GM18511 (cell line): Measurements from ENCODE around the gene PIBF1.
"Not testable (repeated sequence)": the region's sequence is repeated elsewhere in the genome, so short reads cannot be mapped to it uniquely, and the experiment has no call there.

Experiments
- ATAC-seq: cut with Tn5 transposase; IDR thresholded peaks from one replicate; pipeline ENCODE4 v1.9.1; 2021; ENCODE audit warnings: mild to moderate bottlenecking, moderate library complexity; ENCODE audit not compliant: unreplicated experiment

PIBF1 gene

DNA sequence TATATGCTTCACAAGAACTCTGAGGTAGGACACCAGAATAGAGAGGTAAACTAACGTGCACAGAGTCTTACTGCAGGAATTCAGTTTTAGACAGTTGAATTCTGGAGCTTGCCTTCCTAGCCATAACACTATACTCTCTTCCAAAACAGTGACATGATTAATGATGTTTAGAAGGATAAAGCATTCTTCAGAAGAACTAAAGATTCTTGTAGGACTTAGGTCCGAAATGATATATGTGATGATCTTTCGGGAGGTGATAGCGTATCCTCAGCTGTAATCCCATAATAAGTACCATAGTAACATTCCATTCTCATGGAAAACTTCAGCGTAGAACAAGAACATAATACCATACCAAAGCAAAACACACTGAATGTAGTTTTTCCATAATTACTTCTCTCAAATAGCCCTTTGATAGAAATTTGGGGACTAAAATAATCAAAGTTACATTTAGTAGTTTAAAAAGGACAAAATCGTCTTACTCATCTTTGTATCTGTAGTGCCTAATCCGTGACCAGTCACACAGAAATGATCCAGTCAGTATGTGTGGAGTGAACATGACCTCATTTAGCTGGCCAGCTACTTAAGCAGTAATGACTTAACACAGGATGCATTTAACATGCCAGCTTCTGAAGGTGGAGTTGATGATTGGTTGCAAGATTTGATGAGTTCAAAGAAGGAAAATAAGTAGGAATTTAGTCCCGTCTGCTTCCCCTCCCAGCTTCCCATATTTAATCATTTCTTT lies 38.4 kb downstream of the PIBF1 start:
- ATAC-seq = no peak

DNA sequence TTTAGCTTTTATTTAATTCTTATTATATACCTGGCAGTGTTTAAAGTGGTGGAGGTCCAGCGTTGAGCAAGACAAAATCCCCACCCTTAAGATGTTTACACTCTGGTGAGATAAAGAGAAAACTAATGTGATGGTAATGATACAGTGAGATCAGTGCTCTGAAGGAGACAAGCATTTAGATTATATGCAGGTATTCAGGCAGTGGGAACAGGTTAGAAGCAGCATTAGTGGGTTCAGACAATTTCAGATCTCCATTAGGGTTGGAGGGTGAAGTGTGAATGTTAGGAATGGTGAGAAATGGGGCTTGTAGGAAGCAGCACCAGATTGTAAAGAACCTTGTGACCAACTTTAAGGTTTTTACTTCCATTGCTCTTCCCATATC lies 39.0 kb downstream of the PIBF1 start:
- ATAC-seq = no peak

DNA sequence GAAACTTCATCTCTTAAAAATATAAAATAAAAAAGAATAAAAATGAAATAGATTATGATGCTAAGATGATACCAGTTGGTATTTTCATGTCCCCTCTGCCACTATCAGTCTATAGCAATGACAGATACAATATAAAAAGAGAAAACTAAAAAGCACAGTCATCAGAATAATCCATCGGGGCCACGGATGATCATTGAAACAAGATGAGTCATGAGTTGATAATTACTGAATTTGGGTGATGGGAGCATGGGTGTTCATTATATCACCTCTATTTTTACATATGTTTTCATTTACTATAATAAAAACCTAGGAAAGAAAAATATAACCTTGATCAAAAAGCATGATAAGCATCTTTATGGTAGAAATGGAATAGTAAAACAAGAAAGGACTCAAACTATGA lies 41.1 kb downstream of the PIBF1 start:
- ATAC-seq = no peak

DNA sequence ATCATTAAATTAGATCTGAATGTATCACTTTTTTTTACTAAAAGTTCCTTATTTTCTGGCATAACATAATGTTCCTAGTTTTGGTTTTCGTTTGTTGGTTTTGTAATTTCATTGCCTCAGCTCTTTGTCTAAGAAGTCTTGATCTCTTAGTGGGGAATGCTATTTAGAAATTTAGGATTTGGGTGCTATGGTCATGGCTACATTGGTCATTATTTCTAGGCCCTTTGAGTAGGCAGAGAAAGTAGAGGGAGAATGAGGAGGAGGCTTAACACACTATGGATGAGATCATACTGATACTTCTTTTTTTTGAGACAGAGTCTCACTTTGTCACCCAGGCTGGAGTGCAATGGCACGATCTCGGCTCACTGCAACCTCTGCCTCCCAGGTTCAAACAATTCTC lies 41.8 kb downstream of the PIBF1 start:
- ATAC-seq = no peak

DNA sequence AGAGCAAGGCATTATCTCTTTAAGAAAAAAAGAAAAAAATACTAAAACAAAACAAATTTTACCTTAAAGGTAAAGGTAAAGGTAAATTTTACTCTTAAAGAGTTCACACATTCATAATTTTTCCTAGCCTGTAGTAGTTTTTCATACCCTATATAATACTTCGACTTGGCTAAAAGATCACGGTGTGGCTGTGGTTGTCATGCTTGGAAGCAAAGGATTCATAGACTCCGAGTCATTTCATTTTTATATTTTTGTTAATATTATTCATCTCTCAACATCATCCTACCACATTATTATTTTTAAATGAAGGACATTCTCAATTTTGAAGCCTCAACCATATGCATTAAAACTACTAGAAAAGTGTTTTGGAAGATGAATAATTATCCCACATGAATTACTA lies 52.7 kb downstream of the PIBF1 start:
- no peak for ATAC-seq

DNA sequence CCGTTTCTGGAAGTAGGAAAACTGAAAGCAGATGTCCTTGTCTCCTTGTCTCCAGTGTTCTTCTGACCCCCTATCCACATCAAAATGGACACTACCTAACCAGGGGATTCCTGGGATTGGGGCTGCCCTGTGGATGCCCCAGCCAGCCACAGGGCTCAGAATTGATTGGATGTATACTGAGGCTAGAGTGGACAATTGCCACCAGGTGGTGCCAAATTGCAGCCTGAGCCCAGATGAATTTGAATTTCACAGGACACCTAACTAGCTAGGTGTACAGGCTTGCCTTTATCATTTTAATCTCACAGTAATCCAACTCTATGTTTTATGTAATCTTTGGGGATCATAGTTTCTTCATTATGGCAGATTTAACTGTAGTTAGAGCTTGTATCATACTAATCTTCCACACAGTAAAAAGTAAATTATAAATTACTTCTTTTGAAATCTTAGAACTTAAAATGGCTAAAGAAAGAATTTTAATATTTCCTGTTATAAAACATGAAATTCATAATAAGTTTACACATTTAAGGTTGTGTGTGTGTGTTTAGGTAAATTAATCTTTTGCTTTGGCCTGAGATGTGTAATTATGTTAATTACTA lies 58.0 kb downstream of the PIBF1 start:
- peak; percentile 98 for ATAC-seq

DNA sequence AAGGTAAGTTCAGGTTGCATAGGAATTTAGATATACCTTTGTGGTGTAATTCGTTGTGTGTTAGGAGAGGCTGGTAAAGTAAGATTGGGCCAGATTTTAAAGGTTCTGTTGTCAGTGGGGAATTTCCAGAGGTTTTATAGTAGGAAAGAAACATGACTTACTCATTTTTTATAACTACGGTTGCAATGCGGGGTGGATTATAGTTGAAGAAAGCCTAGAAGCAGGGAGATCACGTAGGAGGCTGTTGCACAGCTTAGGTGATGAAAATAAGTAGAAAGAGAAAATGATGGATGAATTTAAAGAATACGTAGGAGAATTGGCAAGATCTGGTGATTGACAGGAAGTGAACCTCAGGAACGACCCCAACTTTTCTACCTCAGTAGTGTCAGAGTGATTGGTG lies 61.1 kb downstream of the PIBF1 start:
- no peak for ATAC-seq

DNA sequence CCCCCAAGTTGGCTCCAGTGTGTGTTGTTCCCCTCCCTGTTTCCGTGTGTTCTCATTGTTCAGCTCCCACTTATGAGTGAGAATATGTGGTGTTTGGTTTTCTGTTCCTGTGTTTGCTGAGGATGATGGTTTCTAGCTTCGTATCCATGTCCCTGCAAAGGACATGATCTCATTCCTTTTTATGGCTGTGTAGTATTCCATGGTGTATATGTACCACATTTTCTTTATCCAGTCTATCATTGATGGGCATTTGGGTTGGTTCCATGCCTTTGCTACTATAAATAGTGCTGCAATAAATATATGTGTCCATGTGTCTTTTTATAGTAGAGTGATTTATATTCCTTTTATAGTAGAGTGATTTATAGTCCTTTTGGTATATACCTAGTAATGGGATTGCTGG lies 63.2 kb downstream of the PIBF1 start:
- not testable (repeated sequence) for ATAC-seq

DNA sequence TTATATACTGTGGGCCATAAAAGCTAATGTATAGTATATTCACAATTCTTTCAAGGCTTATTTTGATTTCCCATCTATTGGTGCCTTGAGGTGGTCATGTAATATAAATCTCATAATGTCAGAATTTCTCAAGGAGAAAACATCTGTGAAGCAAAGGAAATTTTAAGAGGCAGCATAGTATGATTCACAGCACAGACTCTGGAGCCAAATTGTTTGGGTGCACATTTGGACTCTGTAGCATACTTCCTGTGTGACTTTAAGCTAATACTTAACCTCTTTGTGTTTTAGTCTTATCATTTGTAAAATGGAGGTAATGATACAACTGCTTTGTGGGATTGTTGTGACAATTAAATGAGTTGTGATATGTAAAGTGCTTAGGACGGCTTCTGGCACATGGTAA lies 67.6 kb downstream of the PIBF1 start:
- ATAC-seq = no peak

DNA sequence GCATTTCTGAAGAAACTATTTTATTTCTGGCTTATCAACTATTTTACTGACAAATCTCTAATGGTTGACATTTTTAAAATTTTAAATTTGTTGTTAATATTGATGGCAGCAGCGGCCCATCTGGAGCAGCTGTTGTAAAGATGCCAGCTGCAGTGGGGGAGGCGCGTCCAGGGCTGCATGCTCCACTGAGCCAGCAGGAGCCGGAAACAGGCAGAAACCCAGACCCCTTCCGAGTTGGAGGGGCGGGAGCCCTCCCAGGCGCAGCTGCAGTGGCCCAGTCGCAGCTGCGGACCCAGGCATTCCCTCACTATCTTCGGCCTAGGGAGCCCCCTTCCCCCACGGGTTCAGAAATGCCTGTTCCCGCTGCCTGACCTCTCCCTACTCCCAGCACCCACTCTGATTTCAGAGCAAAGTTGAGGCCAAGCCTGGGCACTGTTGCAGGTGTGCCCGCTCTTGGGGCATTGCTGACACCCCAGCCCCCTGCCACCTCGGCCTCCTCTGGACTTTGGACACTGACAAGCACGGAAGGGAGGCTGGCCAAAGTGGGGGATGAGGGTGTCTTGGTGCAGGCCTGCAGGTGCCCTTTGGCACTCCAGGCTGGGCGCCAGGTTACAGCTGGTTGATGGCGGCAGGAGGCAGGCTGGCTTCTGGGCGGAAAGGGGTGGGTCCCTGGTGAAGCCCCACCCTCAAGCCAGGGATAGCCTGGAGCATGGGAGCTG lies 69.2 kb downstream of the PIBF1 start:
- ATAC-seq = no peak

DNA sequence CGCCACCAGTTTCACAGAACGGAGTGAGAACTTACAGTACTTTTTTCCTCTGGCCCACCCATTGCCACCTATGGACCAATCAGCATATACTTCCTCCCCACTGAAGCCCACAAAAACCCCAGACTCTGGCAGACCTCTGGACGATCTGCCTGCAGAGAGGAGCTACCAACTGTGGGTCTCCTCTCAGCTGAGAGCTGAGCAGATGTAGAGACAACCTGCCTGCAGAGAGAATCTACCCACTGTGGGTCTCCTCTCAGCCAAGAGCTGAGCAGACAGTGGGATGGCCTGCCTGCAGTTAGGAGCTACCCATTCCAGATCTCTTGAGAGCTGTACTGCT lies 69.7 kb downstream of the PIBF1 start:
- ATAC-seq = no peak

DNA sequence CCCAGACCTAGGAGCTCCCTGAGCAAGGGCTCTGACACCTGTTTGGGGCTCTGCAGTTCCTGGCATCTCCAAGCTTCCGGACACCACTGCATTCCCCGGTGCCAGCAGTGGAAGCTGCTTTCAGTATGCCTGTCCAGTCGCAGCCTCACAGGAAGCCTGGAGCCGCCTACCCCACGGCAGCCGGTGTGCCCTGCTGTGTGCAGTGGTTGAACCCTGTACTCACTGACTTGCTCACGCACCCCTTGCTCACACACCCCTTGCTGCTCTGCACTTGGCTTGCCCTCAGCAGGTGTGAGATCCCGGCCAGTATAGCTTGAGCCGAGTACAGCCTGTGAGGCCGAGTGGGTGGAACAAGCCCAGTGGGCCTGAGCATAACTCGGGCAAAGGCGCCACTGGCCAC lies 70.3 kb downstream of the PIBF1 start:
- ATAC-seq = no peak

DNA sequence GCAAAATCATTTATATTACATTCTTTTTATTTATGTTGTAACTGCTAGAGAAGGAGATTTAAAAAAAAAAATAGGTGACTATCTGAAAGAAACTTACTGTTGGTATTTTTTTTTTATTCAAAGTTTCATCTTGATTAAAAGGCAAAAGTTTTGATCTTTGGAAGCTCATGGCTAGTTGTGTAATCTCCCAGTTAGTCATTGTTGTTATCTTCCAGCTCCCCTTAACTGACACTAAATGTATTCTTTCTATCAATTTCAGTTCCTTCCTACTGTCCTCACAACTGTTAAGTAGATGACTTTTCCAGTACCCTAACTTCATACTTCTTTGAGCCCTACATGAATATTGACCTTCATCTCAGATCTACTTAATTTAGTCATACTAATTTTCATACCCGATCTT lies 71.1 kb downstream of the PIBF1 start:
- no peak for ATAC-seq

DNA sequence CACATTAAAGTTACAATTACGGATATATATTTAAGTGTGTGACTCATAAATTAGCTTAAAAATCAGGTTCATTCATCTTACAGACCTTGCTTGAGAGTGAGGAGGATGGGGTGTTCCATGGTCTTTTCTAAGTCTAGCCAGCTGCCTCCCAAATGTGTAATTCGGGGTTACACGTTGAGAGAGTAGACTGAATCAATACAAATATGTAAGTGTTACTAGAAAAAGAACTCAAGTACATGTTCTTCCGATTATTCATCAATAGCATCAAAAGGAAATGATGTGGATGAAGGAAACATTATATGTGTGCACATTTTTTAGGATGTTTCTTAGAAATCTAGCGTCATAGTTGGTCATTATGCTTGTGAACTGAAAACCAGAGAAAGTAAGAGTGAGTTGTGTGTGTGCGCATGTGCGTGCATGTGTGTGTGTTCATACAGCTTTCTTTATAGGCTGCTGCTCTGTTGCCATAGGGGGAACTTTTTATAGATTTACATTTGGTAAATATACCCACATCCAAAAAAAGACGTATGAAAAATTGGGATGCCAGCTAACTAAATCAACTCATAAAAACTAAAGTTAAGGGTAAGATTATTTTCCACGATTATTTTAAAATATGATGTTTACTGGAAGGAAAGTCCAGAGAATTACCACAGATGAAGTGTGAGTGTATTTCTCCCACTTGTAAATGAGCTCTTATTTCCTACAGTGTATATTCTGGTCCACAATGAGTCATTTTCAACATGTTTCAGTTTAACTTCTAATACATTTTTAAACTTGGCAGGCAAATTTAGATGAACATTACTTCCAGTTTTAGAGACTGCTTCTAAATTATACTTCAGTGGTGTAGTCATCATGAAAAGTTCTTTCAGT lies 82.4 kb downstream of the PIBF1 start:
- ATAC-seq = peak; percentile 92

DNA sequence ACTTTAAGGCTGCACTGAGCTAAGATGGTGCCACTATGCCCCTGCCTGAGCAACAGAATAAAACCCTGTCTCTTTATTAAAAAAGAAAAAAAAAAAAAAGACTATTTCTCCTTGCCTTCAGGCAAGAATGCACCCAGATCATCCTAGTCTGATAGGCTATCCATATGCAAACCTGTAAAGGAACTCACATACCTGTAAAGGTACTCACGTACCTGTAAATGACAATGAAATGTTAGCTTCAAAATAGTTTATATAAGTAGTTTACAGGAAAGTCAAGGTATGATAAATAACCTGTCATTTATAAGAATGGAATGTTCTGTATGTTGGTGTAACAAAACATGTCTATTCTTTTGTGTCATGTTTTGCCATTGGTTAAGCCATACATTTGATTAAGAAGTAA lies 86.3 kb downstream of the PIBF1 start:
- no peak for ATAC-seq

DNA sequence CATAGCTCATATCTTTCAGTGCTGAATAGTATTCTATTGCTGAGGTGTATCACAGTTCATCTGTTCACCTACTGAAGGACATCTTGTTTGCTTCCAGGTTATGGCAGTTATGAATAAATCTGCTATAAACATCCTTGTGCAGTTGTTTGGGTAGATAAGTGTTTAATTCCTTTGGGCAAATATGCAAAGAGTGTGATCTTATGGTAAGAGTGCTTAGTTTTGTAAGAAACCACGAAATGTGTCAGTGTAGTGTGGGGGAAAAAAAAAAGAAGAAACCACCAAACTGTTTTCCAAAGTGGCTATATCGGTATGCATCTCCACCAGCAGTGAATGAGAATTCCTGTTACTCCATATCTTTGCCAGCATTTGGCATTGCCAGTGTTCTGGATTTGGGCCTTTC lies 93.3 kb downstream of the PIBF1 start:
- ATAC-seq = no peak

DNA sequence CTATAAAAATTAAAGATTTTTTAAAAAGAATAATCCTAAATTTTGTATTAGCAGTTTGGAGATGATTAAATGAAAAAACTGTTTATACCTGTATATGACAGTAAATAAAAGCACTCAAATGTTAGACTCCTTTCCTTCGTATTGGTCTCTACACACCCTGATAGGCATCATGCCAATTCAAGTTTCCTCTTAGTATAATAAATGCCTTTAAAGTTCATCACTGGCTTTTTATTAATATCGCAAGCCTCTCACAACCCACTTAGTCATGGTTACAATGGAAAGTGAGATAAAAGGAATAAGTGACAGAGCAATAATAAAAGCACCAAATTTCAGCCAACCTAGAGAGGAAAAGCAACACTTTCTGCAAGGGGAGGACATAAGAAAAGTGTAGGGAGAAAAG lies 102.2 kb downstream of the PIBF1 start:
- ATAC-seq = no peak

DNA sequence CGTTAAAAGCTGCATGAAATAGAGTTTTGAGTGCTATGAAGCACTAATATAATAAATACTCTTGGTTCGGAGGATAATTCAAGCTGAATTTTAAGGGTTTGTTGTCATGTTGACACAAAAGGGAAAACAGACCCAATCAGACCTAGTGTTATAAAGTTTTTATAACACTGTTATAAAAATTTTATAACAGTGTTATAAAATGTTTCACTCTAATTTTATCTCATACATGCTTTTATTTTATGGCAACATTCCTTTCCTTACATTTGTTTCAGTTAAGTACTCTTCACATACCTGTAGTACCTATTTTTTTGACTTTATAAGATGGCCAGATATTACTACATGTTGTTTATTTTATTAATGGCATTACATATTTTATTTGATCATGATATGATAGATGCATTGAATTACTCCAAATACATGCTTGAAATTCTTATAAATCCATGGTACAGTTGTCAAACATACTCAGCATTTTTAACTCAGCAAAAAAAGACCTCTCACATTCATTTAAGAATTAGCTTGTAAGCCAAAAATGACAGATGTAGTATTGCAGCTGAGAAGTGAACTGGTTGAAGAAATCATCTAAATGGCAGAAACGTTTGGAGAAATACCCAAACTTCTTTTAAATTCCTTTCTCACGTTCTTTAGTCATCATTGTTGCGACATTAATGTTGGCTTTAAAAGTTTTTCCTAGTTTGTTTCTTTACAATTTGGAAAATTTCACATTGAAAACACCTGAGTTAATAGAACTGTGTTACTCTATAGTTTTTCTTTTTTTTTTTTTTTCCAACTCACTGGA lies 104.5 kb downstream of the PIBF1 start:
- ATAC-seq = no peak

DNA sequence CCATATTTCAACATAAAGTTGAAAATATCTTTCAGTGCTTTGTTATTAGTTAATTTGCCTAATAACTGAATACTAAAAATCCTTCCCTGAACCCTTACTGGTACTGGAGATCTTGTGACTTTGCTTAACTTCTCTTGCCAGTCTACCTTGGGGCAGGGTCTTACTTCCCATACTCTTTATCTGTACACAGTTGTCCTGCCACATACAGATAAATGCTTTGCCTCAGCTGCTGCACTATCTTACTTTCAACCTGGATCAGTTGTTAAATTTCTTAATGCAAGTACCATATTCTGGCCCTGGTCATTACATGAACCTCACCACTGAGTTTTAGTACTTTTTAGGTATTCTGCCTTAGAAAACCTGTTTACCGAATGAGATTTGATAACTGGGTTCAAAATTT lies 107.6 kb downstream of the PIBF1 start:
- no peak for ATAC-seq

DNA sequence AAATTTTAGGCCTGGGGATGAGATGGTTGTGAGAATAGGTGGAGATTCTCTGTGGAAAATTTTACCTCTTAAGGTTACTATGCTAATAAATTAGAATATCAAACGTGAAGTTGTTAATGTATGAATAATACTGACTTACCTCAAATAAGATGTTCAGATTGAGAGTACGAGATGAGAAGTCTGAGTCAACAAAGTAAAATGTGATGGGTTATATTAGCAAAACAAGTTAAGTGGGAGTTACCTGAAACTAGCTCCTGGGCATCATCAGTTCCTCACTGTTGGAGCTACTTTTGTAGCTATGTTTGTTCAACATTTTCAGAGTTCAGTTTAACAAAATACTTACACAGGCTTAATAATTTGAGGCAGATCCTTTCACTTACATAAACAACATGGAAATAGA lies 108.6 kb downstream of the PIBF1 start:
- ATAC-seq = no peak

DNA sequence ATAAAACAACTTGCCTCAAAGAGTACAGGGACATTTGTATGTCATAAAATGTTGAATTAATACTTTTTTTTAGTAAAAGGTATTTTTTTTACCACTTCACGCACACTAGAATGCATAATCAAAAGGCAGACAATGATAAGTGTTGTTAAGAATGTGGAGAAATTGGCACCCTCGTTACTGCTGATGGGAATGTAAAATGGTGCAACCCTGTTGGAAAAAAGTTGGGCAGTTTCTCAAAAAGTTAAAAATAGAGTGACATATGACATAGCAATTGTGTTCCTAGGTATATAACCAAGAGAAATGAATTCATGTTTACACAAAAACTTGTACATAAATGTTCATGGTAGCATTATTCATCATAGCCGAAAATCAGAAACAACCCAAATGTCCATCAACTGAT lies 109.5 kb downstream of the PIBF1 start:
- ATAC-seq = no peak
